NCI-H2196 treated with DMSO at 0.1 percent for 48 hours (cell line): ENCODE data around the gene VPS16.

ENCODE experiments used
- DNase-seq: peaks from one replicate; lab custom pipeline; 2025; ENCODE audit not compliant: unreplicated experiment; lab: John Stamatoyannopoulos, UW

The VPS16 gene

GRCh38 chr20:2869381-2869780 is 28.8 kb downstream of the VPS16 start:
- no peak for DNase-seq

DNA sequence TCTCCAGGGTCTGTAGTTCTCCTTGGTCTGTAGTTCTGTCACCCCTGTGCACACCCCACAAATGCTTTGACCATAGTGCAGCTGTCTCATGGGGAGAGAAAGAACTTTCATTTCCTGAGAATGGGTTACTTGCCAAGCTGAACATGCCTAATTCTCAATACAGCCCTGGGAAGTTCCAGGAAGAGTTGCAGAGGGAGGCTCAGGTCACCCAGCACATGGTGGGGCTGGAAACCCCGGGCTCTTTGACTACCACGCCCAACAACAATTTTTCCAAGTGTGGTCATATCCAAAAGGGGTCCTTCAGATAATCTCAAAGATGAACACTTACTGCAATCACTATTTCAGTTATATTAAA is 30.5 kb downstream of the VPS16 start:
- no peak for DNase-seq

- DNase-seq, result no peak
These were observed 31.3 kb downstream of the VPS16 start for GRCh38 chr20:2871661-2872458.

GRCh38 chr20:2872459-2873009 is 32.0 kb downstream of the VPS16 start:
- no peak for DNase-seq

GRCh38 chr20:2873010-2873746 is 32.6 kb downstream of the VPS16 start, which contains the start of gene PTPRA:
PTPRA (plus strand) TSS chr20:2873481; CDS start chr20:2964278, 90,797 bp downstream.
- DNase-seq, result peak; percentile 73

DNA sequence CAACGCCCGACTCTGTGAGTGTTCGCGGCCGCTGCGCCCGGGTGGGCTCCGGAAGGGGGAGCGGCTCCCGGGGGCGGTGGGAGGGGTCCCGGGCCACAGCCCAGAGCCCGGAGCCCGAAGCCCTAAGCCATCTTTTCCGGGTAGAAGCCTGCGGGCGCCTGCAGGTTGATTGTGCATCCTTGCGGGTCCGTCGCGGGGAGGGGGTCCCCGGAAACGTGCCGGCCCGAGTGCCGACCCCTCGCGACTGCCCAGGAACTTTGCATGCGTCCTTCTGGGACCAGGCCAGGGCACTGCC is 33.1 kb downstream of the VPS16 start:
- DNase-seq, result no peak

DNA sequence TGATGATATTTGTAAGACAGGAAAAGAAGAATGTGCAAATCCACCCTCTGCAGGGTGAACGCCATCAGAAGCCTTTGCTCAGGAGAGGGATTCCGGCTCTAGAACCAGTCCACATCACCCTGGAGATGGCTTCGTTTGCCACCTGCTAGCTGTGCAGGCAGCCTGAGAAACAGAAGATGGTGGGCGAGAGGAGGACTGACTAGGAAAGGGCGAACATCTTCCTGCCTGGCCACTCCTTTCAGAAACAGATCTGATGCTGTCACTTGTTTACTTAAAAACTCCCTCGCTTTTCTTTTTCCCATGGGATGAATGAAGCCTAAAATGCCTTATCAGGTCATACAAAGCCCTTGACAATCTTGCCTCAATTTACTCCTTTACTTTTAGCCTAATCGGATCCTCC is 33.9 kb downstream of the VPS16 start:
- no peak for DNase-seq

DNA sequence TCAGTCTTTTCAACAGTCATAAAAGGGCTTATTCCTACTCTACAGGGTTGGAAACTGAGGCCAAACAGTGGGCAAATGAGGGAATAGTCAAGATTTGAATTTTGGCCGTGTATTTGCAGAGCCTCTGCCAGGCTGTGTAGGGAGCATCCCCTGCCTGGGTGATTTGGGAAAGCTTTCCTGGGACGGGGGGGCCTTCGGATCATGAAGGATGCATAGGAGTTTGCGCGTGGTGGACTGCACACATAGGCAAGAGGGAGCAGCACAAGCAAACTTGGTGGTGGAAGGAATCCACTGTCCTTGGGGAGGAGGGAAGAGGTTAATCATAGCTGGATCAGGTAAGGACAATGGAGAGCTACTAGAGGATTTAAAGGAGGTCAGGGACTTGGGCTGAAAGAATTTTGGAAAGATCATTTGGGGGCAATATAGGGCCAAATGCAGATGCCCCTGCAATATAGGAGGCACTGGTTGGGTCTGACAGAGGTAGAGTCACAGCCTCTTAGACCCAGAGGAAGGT is 35.2 kb downstream of the VPS16 start:
- no peak for DNase-seq

GRCh38 chr20:2878515-2878914 is 38.0 kb downstream of the VPS16 start:
- no peak for DNase-seq

- no peak for DNase-seq
These were observed 38.6 kb downstream of the VPS16 start for GRCh38 chr20:2879146-2879545.

DNA sequence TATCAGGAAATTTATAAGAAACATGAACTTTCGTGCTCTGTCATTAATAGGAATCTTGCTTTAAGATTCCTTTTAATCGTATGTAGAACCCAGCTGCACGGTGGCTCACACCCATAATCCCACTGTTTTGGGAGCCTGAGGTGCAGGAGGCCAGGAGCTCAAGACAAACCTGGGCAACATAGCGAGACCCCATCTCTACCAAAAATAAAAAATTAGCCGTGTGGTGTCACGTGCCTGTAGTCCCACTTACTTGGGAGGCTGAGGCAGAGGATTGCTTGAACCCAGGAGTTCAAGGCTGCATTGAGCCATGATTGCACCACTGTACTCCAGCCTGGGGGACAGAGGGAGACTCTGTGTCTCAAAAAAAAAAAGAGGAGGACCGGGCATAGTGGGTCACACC is 40.1 kb downstream of the VPS16 start:
- no peak for DNase-seq

- DNase-seq, result no peak
These were observed 43.4 kb downstream of the VPS16 start for GRCh38 chr20:2883726-2884637.

GRCh38 chr20:2887715-2888114 is 47.2 kb downstream of the VPS16 start:
- no peak for DNase-seq

DNA sequence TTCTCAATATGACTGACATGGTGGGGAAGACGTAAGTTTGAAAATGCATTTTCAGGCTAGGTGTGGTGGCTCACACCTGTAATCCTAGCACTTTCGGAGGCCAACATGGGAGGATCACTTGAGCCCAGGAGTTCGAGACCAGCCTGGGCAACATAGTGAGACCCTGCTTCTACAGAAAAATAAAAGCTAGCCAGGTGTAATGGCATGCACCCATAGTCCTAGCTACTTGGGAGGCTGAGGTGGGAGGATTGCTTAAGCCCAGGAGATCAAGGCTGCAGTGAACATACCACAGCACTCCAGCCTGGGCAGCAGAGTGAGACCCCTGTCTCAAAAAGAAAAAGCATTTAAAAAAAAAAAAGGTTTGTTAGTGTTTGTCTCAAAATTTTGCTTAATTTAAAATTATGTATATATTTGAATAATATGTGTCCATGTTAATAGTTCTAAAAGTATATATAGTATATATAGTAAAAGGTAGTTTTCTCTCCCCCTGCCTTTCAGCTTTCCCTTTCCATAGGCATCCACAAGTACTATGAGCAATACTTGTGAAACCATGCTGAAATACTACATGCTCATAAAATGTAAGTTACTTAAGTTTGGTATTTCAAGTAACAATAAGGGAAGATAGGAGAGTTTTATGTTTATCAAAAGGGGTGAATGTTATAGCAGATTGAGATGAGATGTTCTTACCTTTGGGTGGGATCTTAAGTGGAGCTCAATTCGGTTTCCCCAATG is 47.8 kb downstream of the VPS16 start:
- no peak for DNase-seq

DNA sequence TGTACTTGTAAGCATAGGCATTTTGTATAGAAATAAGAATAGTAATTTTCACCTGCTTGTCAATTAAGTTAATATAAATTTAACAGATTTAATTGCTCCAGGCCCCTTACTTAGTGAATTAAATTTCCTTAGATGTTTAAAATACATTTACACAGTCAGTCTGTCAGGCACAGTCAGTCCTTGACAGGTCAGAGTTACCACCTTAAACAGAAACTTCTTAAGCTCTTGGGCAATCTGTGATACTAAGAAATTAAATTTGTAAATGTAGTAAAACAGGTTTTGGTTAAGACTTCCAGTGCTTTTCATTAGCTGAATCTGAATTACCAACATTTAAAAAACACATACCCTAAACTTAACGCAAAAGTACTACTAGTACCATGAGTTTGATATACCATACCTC is 48.7 kb downstream of the VPS16 start:
- no peak for DNase-seq

GRCh38 chr20:2889797-2890196 is 49.3 kb downstream of the VPS16 start:
- no peak for DNase-seq

DNA sequence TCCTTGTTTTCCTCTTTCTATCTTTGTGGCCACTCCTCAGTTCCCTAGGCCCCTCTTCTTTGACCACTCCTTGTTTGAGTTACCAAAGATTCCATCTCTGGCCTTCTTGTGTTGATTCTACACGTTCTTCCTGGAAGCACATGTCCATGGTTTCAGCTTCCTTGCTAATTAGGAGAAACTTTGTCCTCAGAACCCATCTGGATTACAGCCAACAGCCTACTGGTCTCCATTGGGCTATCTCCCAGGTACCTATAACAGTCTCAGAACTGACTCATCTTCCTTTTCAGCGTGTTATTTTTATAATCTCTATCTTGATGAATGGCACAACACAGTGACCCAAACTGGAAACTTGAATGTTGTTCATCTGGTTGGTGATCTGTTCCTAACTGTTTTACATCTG is 50.2 kb downstream of the VPS16 start:
- no peak for DNase-seq

DNA sequence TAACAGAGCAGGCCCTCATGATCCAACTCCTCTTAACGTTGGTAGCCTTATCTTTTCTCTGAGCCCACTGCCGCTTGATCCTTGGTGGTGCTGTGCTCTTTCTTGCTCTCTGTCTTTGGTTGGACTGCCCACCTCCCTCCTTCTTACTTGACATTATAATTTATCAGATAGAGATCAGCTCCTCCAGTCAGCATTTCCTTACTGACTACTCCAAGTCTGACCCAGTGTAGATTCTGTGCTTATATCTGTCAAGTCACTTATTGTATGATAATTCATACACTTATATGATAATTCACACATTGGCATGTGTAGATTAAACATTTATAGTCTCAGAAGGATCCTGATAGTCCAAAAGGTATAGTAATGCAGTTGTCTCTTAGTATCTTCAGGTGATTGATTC is 50.8 kb downstream of the VPS16 start:
- DNase-seq, result no peak

- no peak for DNase-seq
These were observed 51.8 kb downstream of the VPS16 start for GRCh38 chr20:2892376-2892775.

DNA sequence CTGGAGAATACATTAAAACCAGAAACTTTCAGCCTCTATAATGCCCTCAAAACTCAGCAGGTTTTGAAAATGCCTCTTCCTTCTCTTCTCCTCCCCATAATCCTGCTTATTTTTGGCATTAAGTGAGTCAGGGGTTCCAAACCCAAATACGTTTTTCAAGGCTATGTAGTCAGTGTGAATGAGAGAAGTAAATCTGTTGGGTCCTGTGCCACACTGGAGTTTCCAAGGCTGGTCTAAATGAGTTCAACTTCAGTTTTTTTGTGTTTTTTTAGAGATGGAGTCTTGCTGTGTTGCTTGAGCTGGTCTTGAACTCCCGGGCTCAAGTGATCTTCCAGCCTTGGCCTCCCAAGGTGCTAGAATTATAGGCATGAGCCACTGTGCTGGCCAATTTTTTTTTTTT is 53.7 kb downstream of the VPS16 start:
- no peak for DNase-seq
